Sigmoid colon (tissue), 4 donors: ENCODE results near the gene WDR88.

ENCODE experiments used
- EP300 ChIP-seq, 4 donors: sonication (generic); formaldehyde crosslinking; IDR thresholded peaks; one replicate each; pipeline ENCODE4 v1.6.1; 2017; ENCODE audit warnings: antibody characterized with exemption in 4 of 4
- POLR2A ChIP-seq, 2 donors: fragments of 450-650 bp; IDR thresholded peaks; one replicate each; pipeline ENCODE4 v1.6.1; 2016; ENCODE audit warnings: antibody characterized with exemption in 2 of 2, mild to moderate bottlenecking in 2 of 2, moderate library complexity in 2 of 2
- TF ChIP-seq, protein P1 (sequence below), 4 experiments: fragments of 450-650 bp in 3 of 4; fragments of 200-600 bp in 1 of 4; IDR thresholded peaks; one replicate each; pipeline ENCODE4 v1.5.1; 2016 to 2019; ENCODE audit warnings: antibody characterized with exemption in 4 of 4, mild to moderate bottlenecking in 3 of 4, moderate library complexity in 2 of 4

DNA sequence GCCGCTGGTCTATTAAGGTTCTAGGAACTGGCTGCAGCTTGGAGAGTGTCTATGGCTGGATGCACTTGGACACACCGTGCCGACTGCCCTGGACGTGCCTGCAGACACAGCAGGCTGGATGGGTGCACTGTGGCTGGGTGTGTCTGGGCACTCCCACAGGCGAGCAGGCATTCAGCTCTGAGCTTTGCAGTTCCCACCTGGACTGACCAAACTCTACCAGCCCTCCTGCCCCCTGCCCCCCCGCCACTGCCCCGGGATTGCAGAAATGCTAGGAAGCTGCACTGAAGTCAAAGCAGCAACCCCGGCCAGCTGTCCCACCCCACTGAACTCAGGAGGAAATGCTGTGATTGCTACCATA, 55.2 kb downstream of the WDR88 start:
- TF ChIP-seq EP300 (IDR thresholded peaks at IDR 0.05) (no peak), POLR2A (IDR thresholded peaks at IDR 0.05) (no peak)
- TF ChIP-seq, protein P1, sequence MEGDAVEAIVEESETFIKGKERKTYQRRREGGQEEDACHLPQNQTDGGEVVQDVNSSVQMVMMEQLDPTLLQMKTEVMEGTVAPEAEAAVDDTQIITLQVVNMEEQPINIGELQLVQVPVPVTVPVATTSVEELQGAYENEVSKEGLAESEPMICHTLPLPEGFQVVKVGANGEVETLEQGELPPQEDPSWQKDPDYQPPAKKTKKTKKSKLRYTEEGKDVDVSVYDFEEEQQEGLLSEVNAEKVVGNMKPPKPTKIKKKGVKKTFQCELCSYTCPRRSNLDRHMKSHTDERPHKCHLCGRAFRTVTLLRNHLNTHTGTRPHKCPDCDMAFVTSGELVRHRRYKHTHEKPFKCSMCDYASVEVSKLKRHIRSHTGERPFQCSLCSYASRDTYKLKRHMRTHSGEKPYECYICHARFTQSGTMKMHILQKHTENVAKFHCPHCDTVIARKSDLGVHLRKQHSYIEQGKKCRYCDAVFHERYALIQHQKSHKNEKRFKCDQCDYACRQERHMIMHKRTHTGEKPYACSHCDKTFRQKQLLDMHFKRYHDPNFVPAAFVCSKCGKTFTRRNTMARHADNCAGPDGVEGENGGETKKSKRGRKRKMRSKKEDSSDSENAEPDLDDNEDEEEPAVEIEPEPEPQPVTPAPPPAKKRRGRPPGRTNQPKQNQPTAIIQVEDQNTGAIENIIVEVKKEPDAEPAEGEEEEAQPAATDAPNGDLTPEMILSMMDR (IDR thresholded peaks at IDR 0.05): no peak
